PC-9 (cell line): Measurements from ENCODE around the gene USP35. TPM values are rescaled to one million over a fixed set of nuclear protein-coding genes. Genes with fewer than 3 reads are reported as not detected.

Source experiments
- BruUV-seq: library from RNA; stranded (reverse); fragments of 400-500 nt; replicated peaks from 2 replicates; lab custom pipeline; 2021; lab: Mats Ljungman, UMichigan
- CTCF ChIA-PET: fragments of 300-600 bp; sonication (Branson Sonifier 250); formaldehyde crosslinking; loops from one replicate; lab custom pipeline; 2022; ENCODE audit warnings: antibody characterized with exemption; lab: Charles Lee
- POLR2A ChIA-PET: fragments of 300-600 bp; sonication (Branson Sonifier 250); formaldehyde crosslinking; loops from one replicate; lab custom pipeline; 2022; ENCODE audit warnings: antibody characterized with exemption; ENCODE audit not compliant: unreplicated experiment; lab: Charles Lee
- DNase-seq, 2 experiments: peaks; one replicate each; pipeline versions ENCODE4 v3.0.0 to v3.0.0-alpha.2; 2015 to 2022; ENCODE audit warnings: mixed read lengths in 1 of 2
- H2AFZ ChIP-seq: fragments of 200-600 bp; sonication (generic); 2 replicates; pipeline ENCODE4 v1.8.1; 2017; ENCODE audit warnings: antibody characterized with exemption
- H3F3A ChIP-seq: fragments of 200-600 bp; sonication (generic); 2 replicates; pipeline ENCODE4 v1.8.1; 2017; ENCODE audit warnings: antibody characterized with exemption, mild to moderate bottlenecking, low read depth; ENCODE audit not compliant: insufficient read depth
- H3K27ac ChIP-seq: fragments of 200-600 bp; sonication (generic); 2 replicates; pipeline ENCODE4 v1.6.1; 2016; ENCODE audit warnings: mixed run types
- H3K27me3 ChIP-seq: fragments of 200-600 bp; sonication (generic); 2 replicates; pipeline ENCODE4 v1.6.1; 2016; ENCODE audit warnings: low read depth, mixed run types; ENCODE audit not compliant: insufficient read depth
- H3K36me3 ChIP-seq: fragments of 200-600 bp; sonication (generic); 2 replicates; pipeline ENCODE4 v1.6.1; 2016; ENCODE audit warnings: low read depth, mixed run types
- H3K4me1 ChIP-seq: fragments of 200-600 bp; sonication (generic); replicated peaks from 2 replicates; pipeline ENCODE4 v1.6.1; 2016; ENCODE audit warnings: mixed run types; ENCODE audit not compliant: insufficient read depth
- H3K4me2 ChIP-seq: fragments of 200-600 bp; sonication (generic); 2 replicates; pipeline ENCODE4 v1.6.1; 2017; ENCODE audit warnings: mixed run types
- H3K4me3 ChIP-seq: fragments of 200-600 bp; sonication (generic); 2 replicates; pipeline ENCODE4 v1.6.1; 2016; ENCODE audit warnings: mixed run types
- H3K79me2 ChIP-seq: fragments of 200-600 bp; sonication (generic); 2 replicates; pipeline ENCODE4 v1.6.1; 2017; ENCODE audit warnings: low read depth, mixed run types
- H3K9me2 ChIP-seq: fragments of 200-600 bp; sonication (generic); 2 replicates; pipeline ENCODE4 v1.8.1; 2017; ENCODE audit warnings: mild to moderate bottlenecking; ENCODE audit not compliant: insufficient read depth
- H3K9me3 ChIP-seq: fragments of 200-600 bp; sonication (generic); 2 replicates; pipeline ENCODE4 v1.8.1; 2016; ENCODE audit warnings: low read depth; ENCODE audit not compliant: insufficient read depth
- H4K20me1 ChIP-seq: fragments of 200-600 bp; sonication (generic); 2 replicates; pipeline ENCODE4 v1.8.1; 2017; ENCODE audit not compliant: insufficient read depth
- EZH2 ChIP-seq: fragments of 200-600 bp; sonication (generic); IDR thresholded peaks from 2 replicates; pipeline ENCODE4 v1.8.0; 2017; ENCODE audit warnings: antibody characterized with exemption, low read depth
- intact Hi-C: fragments of 100-400 bp; cut with micrococcal nuclease; formaldehyde crosslinking; loops from one replicate; pipeline ENCODE4 v1.10.0; 2022; ENCODE audit not compliant: unreplicated experiment
- total RNA-seq: library from RNA; stranded (reverse); gene quantifications from 2 replicates; pipeline ENCODE4 v1.2.3, GENCODE V29; 2021
- TF ChIP-seq, protein P1 (sequence below): fragments of 200-600 bp; sonication (generic); conservative IDR thresholded peaks from 2 replicates; pipeline ENCODE4 v1.6.1; 2017; ENCODE audit warnings: mixed run types, antibody characterized with exemption, mild to moderate bottlenecking, moderate library complexity

USP35 gene
- total RNA-seq, 1 experiment from 2014 or later = 13.5 TPM

GRCh38 chr11:78217650-78218541, 29.2 kb downstream of the USP35 start:
- TF ChIP-seq, protein P1, sequence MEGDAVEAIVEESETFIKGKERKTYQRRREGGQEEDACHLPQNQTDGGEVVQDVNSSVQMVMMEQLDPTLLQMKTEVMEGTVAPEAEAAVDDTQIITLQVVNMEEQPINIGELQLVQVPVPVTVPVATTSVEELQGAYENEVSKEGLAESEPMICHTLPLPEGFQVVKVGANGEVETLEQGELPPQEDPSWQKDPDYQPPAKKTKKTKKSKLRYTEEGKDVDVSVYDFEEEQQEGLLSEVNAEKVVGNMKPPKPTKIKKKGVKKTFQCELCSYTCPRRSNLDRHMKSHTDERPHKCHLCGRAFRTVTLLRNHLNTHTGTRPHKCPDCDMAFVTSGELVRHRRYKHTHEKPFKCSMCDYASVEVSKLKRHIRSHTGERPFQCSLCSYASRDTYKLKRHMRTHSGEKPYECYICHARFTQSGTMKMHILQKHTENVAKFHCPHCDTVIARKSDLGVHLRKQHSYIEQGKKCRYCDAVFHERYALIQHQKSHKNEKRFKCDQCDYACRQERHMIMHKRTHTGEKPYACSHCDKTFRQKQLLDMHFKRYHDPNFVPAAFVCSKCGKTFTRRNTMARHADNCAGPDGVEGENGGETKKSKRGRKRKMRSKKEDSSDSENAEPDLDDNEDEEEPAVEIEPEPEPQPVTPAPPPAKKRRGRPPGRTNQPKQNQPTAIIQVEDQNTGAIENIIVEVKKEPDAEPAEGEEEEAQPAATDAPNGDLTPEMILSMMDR = no peak
- TF ChIP-seq EZH2 = no peak
- CTCF ChIA-PET = no interaction called here

DNA sequence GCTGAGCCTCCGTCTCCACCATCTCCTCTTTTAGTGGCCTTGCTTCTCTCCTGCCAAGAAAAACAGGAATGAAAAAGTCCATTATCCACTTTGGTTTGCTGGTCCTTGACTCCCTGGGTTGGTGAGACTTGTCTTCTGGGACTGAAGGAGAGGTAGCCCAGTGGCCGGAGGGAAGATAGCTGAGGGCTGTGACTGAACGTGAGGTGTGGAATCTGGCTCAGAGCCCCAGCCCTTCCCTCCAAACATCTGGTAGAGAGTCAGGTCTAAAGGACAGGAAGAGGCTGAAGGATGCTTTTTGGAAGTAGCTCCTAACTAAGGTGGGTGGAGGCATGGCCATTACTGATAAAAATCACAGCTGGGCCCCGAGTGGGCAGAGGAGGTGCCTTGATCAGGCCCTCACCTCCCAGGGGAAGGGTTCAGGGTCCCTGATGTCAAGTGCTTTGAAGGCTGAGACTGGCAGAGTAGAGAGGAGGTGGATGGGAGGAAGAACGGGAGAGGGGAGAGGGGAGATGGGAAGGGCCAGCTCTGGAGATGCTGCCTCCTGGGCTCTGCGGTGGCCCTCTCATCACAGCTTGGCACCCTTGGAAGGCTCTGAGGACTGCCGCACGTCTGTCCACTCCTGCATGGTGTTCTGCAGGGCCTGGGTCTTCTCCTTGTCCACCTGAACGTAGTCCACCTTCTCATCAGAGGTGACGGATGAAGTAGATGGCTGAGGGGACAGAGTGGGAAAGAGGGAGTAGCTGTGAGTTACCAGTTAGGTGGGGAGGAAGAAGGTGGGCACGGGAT, 30.2 kb downstream of the USP35 start:
- H3K9me3 ChIP-seq = no peaks in the 10 kb centered on the region
- H3K79me2 ChIP-seq = no peaks in the 10 kb centered on the region
- no peaks in the 10 kb centered on the region for H3K27me3 ChIP-seq
- H3K4me1 ChIP-seq = peaks cover 3% of the 10 kb centered on the region; the same call in 1 of the 2 replicates
- H3K36me3 ChIP-seq = 0 out of 2 replicates have a peak, but pooled peaks cover 4% of the 10 kb centered on the region
- H2AFZ ChIP-seq = no peak overlapping the region
- TF ChIP-seq EZH2 = no peak
- TF ChIP-seq, protein P1 = no peak
- DNase-seq = no peak
- POLR2A ChIA-PET = no interaction called here
- CTCF ChIA-PET = interaction anchor here (0.5 kb wide), 1 partner anchor 10 kb away, joined by 7 read pairs; no protein-coding TSS in a partner anchor
- no peak overlapping the region for H3K4me3 ChIP-seq
- no peaks in the 10 kb centered on the region for H3F3A ChIP-seq
- BruUV-seq = no TSS peak
- intact Hi-C loops = no loop called here
- no peaks in the 10 kb centered on the region for H3K9me2 ChIP-seq
- H3K4me2 ChIP-seq = no peak overlapping the region
- H3K27ac ChIP-seq = no peak overlapping the region
- no peaks in the 10 kb centered on the region for H4K20me1 ChIP-seq

More at GRCh38 chr11:78217650-78218541, 29.2 kb downstream of the USP35 start:
- no peaks in the 10 kb centered on the region for H3K79me2 ChIP-seq
- intact Hi-C loops = no loop called here
- POLR2A ChIA-PET = no interaction called here
- H3K27me3 ChIP-seq = no peaks in the 10 kb centered on the region
- H3K9me3 ChIP-seq = no peaks in the 10 kb centered on the region
- no peaks in the 10 kb centered on the region for H3F3A ChIP-seq
- peaks cover 3% of the 10 kb centered on the region; the same call in 1 of the 2 replicates for H3K4me1 ChIP-seq
- H3K9me2 ChIP-seq = no peaks in the 10 kb centered on the region
- H2AFZ ChIP-seq = no peak overlapping the region
- 0 out of 2 replicates have a peak, but pooled peaks cover 4% of the 10 kb centered on the region for H3K36me3 ChIP-seq
- no peak for DNase-seq
- no peak overlapping the region for H3K27ac ChIP-seq
- BruUV-seq = no TSS peak
- H4K20me1 ChIP-seq = no peaks in the 10 kb centered on the region
- H3K4me2 ChIP-seq = no peak overlapping the region
- no peak overlapping the region for H3K4me3 ChIP-seq

DNA sequence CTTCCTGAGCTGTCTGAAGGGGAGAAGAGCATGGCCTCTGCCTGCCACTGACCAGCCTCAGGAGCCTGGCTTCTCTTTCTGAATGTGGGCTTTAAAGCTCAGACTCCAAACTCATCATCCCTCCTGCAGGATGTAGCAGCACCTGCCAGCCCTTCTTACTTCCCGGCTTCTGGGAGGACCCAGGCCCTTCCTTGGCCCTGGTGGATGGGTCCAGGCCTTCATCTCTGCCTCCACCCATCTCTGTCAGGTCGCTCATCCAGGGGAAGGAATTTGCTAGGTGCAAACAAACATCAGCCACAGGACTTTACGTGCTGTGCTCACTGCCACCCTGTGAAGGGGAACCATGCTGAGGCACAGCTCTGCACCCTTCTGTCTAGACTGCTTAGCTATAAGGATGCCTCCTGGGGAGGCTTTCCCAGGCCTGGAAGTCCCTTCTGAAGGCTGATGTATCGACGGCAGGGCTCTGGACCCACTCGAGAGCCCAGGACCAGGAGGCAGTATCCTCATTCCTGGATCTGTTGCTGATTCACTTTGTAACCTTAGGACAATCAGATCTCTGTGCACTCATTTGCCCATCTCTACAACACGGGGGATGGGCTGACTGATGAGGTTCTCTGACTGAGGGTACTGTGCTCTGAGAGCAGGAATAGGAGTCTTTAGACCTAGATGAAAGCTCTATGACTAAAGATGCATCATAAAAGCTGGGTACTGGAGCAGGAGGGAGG, 30.9 kb downstream of the USP35 start:
- no peaks in the 10 kb centered on the region for H3K9me3 ChIP-seq
- POLR2A ChIA-PET = no interaction called here
- no peaks in the 10 kb centered on the region for H3K9me2 ChIP-seq
- H3K79me2 ChIP-seq = no peaks in the 10 kb centered on the region
- TF ChIP-seq, protein P1 = no peak
- TF ChIP-seq EZH2 = no peak
- no peaks in the 10 kb centered on the region for H4K20me1 ChIP-seq
- H3K27ac ChIP-seq = no peak overlapping the region
- BruUV-seq = no TSS peak
- DNase-seq = no peak
- H3K4me2 ChIP-seq = no peak overlapping the region
- H3F3A ChIP-seq = no peaks in the 10 kb centered on the region
- no peak overlapping the region for H3K4me3 ChIP-seq
- H3K27me3 ChIP-seq = no peaks in the 10 kb centered on the region
- CTCF ChIA-PET = interaction anchor here (0.5 kb wide), 1 partner anchor 9 kb away, joined by 7 read pairs; no protein-coding TSS in a partner anchor
- peaks cover 3% of the 10 kb centered on the region; the same call in 1 of the 2 replicates for H3K4me1 ChIP-seq
- H2AFZ ChIP-seq = no peak overlapping the region
- intact Hi-C loops = no loop called here
- 0 out of 2 replicates have a peak, but pooled peaks cover 4% of the 10 kb centered on the region for H3K36me3 ChIP-seq
